ENCODE data around the gene ZIC4.

ZIC4 gene

DNA sequence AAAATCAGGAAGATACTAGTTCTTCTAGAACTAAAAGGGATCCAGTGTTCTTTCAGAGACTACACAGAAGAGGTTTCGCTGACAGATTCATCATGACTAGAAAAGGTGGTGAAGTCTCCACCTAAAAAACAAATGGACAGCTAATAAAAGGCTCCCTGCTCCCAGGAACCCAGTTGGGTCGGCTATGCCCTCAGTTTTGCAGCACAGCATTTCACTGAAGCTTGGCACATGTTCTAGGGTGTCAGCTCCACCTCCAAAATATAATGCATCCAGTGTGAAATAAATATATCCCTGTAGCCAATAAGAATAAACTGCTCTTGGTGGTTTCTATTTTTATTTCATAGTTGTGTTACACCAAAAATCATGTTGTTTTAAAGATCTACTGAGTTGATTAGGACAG, 55.0 kb downstream of the ZIC4 start:
- no peak for DNase-seq (ENCODE audit: low read depth)

DNA sequence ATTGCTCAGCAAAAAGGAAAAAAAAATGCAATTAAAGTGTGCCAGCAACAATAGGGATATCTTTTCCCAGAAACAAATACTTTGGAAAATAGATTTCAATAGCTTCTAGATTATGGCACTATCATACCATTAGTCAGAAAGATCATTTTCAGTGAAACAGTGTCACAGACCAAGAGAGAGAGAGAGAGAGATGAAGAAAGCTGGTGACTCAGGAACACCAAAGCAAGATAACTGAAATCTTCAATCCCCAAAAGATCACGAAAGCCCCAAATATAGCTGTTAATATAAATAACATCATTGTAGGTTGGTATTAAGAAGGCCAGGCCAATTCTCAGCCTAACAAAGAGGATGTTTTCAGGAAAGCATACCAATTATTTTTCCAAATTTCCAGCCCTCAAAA, 57.4 kb downstream of the ZIC4 start:
- DNase-seq (ENCODE audit: low read depth): no peak

DNA sequence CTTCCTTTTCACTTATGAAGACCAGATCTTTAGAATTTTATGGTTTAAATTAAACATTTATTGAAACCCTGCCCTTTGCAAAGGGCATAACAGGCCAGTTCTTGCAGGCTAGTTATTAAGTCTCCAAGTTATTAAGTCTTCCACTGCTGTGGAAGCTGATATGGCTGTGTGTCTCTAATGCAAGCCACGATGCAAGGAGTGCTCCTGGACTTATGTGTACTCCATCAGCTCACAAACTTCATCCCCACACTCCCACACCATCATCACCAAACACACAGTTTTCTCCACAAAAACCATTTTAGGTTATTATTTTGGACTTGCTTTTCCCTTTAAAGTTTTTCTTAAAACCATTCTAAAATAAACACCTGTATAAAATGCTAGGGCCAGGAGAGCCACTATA, 62.4 kb downstream of the ZIC4 start:
- no peak for DNase-seq (ENCODE audit: low read depth)

DNA sequence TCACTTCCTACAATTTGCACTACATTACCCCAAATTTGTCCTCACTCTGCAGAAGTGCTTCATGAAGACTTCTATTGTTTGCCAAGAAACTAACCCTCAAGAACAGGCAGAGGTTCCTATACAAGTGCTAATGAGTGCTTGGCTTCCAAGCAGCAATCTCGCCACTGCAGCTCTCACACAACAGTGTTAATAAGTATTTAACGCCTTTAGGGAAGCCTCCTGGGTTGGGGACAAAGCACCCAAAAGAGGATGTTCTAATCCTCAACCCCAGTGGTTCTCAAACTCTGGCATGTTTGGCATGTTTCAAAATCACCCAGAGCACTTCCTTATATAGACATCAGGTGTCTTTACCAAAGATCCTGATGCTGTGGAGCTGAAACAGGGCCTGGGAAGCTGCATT, 64.6 kb downstream of the ZIC4 start:
- DNase-seq (ENCODE audit: low read depth): no peak

DNA sequence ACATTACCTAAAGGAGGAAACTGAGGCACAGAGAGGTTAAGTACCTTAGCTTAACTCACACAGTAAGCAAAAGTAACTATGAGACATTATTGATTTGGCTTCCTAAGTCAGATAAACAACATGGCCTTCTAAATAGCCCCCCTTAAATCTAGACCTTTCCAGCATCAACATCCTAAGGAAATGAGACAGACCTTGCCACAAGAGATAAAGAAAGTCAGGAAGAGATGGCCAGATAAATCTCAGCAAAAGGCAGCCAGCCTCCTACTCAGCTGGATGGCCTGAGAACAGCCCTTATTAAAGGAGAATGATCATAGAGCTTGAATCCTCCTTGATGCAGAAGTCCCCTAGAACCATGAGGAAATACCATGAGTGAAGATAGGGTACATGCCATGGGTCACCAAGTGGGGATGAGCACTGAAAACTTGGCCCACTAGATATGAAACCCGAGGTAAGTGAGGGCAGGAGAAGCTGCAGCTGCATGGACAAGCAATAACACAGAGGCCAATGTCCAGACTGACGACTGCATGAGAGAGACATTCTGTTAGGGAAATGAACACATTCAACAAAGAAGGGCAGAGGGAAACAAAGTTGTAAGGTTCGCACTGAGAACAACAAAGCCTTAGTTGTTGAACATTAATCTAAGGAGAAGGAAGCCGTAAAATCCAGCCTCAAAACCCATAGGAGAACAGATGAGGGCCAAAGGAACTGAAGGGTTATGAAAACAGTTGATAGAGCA, 69.6 kb downstream of the ZIC4 start:
- DNase-seq (ENCODE audit: low read depth): no peak

Data from stimulated activated CD8-positive, alpha-beta memory T cell treated with anti-CD3 and anti-CD28 coated beads, Interleukin-15, amount 100 ng/mL, for 1 hour (primary cell).